NB4 (cell line): ENCODE measurements around the gene RBPJL.

Experiments
- DNase-seq: peaks from one replicate; pipeline ENCODE4 v3.0.0; 2010; ENCODE audit warnings: low read depth
- H3K4me3 ChIP-seq: one replicate; pipeline ENCODE4 v1.5.1; 2011; ENCODE audit warnings: mild to moderate bottlenecking, low read depth, low read length, moderate library complexity
- CTCF ChIP-seq: IDR thresholded peaks from one replicate; pipeline ENCODE4 v1.5.1; 2012; ENCODE audit warnings: low read depth, low read length
- MAX ChIP-seq: IDR thresholded peaks from 2 replicates; pipeline ENCODE4 v1.6.1; 2011; ENCODE audit warnings: low read depth, low read length
- MYC ChIP-seq: IDR thresholded peaks from 2 replicates; pipeline ENCODE4 v1.6.1; 2011; ENCODE audit warnings: low read depth, low read length
- POLR2A ChIP-seq: IDR thresholded peaks from 2 replicates; pipeline ENCODE4 v1.6.1; 2011; ENCODE audit warnings: mild to moderate bottlenecking; ENCODE audit not compliant: insufficient read length; ENCODE audit errors: extremely low read depth

RBPJL gene

GRCh38 chr20:45341579-45341938 is 34.9 kb downstream of the RBPJL start:
- no peak for TF ChIP-seq POLR2A
- no peak for TF ChIP-seq CTCF
- TF ChIP-seq MYC: no peak
- TF ChIP-seq MAX: no peak
- no peak overlapping the region for H3K4me3 ChIP-seq
- DNase-seq: no peak

GRCh38 chr20:45341939-45342854 is 35.6 kb downstream of the RBPJL start:
- DNase-seq: no peak
- TF ChIP-seq CTCF (no peak), MYC (no peak), MAX (no peak)
- no peak overlapping the region for H3K4me3 ChIP-seq

GRCh38 chr20:45342855-45343531 is 36.4 kb downstream of the RBPJL start:
- H3K4me3 ChIP-seq: no peak overlapping the region
- DNase-seq: no peak
- no peak for TF ChIP-seq CTCF
- TF ChIP-seq MYC: no peak
- no peak for TF ChIP-seq MAX
- no peak for TF ChIP-seq POLR2A

- TF ChIP-seq POLR2A (no peak), MYC (no peak), MAX (no peak), CTCF (no peak)
- H3K4me3 ChIP-seq: peak overlapping the region; percentile 13
- DNase-seq: no peak
Observed at GRCh38 chr20:45343532-45344167, 37.0 kb downstream of the RBPJL start.

GRCh38 chr20:45344168-45344860 is 37.7 kb downstream of the RBPJL start:
- H3K4me3 ChIP-seq: peak overlapping the region; percentile 13
- DNase-seq: peak; percentile 91
- no peak for TF ChIP-seq MAX
- no peak for TF ChIP-seq CTCF
